Heart left ventricle (tissue), 16 donors: ENCODE measurements around the gene SCPEP1. TPM values are rescaled to one million over a fixed set of nuclear protein-coding genes. Genes with fewer than 3 reads are reported as not detected.

ENCODE experiments used
- ATAC-seq, 4 donors: fragments of 200-7000 bp; cut with Tn5 transposase; one replicate each; pipeline ENCODE4 v1.9.1; 2020 to 2022; ENCODE audit warnings: moderate library complexity in 4 of 4, mild to moderate bottlenecking in 3 of 4, moderate number of reproducible peaks in 1 of 4
- DNase-seq, 5 donors: peaks; one replicate each; pipeline ENCODE4 v3.0.0-alpha.2; 2020
- H3K27ac ChIP-seq, 12 donors: fragments of 200-600 bp; sonication (generic) in 4 of 12; one replicate each; pipeline versions ENCODE4 v1.5.0 to v1.8.0; 2016 to 2022; ENCODE audit warnings: mild to moderate bottlenecking in 2 of 12
- H3K27me3 ChIP-seq, 9 donors: fragments of 200-600 bp; sonication (generic) in 2 of 9; one replicate each; pipeline versions ENCODE4 v1.5.1 to v1.8.0; 2016 to 2022; ENCODE audit warnings: mild to moderate bottlenecking in 3 of 9
- H3K36me3 ChIP-seq, 9 donors: fragments of 200-600 bp; sonication (generic) in 2 of 9; one replicate each; pipeline versions ENCODE4 v1.5.0 to v1.8.0; 2018 to 2022; ENCODE audit warnings: mild to moderate bottlenecking in 2 of 9
- H3K4me1 ChIP-seq, 12 donors: fragments of 200-600 bp; sonication (generic) in 4 of 12; one replicate each; pipeline versions ENCODE4 v1.5.0 to v1.8.0; 2016 to 2022; ENCODE audit warnings: mild to moderate bottlenecking in 3 of 12
- H3K4me3 ChIP-seq, 12 donors: fragments of 200-600 bp; sonication (generic) in 4 of 12; one replicate each; pipeline versions ENCODE4 v1.5.0 to v1.8.0; 2017 to 2022; ENCODE audit warnings: mild to moderate bottlenecking in 9 of 12, moderate library complexity in 4 of 12
- H3K9me3 ChIP-seq, 12 donors: fragments of 200-600 bp; sonication (generic) in 4 of 12; one replicate each; pipeline versions ENCODE4 v1.5.0 to v1.8.0; 2016 to 2022; ENCODE audit warnings: mild to moderate bottlenecking in 1 of 12
- CTCF ChIP-seq, 12 donors: fragments of 200-600 bp; sonication (generic) in 4 of 12; IDR thresholded peaks; one replicate each; pipeline versions ENCODE4 v1.5.0 to v1.8.0; 2018 to 2022; ENCODE audit warnings: antibody characterized with exemption in 12 of 12, mild to moderate bottlenecking in 5 of 12
- POLR2A ChIP-seq, 2 donors: fragments of 450-650 bp; IDR thresholded peaks; one replicate each; pipeline ENCODE4 v1.6.1; 2017; ENCODE audit warnings: antibody characterized with exemption in 2 of 2, mild to moderate bottlenecking in 2 of 2, moderate library complexity in 2 of 2
- WGBS, 4 donors: extraction: QIAGEN DNeasy Blood & Tissue Kit in 2 of 4; methylation state at CpG; one replicate each; pipeline versions ENCODE4 v1.1.5 to v1.1.7; 2013 to 2018; 5-methylcytosine and 5-hydroxymethylcytosine counted together
- intact Hi-C, 10 donors: fragments of 100-400 bp; cut with DNase I; formaldehyde crosslinking; loops; one replicate each; pipeline versions ENCODE4 v1.11.1 to v1.14.2; 2022
- polyA plus RNA-seq, 2 donors: library from polyadenylated mRNA; stranded (reverse); fragments of 200-250 nt; gene quantifications; one replicate each; pipeline ENCODE4 v1.2.3, GENCODE V29; 2013
- total RNA-seq, 9 donors: library from RNA; depleted of rRNA in 2 of 9; stranded (reverse); fragments of >200 nt in 2 of 9; fragmentation: NEBNext Ultra II Directional in 3 of 9; extraction: Animal tissue kit (Norgen Biotek cat#: 25700) in 3 of 9; gene quantifications; one replicate each; pipeline versions ENCODE4 v1.1.0 to v1.2.4, GENCODE V29; 2016 to 2023
- donor health status: ischemic (EF 13 %, LVEDD 7.1; RV severe dilation, severe dysfunction).
- donor health status: healthy with polysubstance abuse.
- donor health status: DM: no; HTN: yes; CAD: no.
- donor health status: DM: no; HTN: no; CAD: no.
- donor health status: ischemic (EF 25% LVEDD 6.9; RV normal size, moderate dysfunction).
- donor health status: ischemic (EF 25% LVEDD 5.7; RV mildly dilated, moderate dysfunction).
- donor health status: healthy.
- donor health status: DM: yes; HTN: yes; CAD: no.
- donor health status: ischemic (EF 35%, LVEDD 5.7; RV mildly dilated, moderate dysfunction).
- donor health status: nonischemic (EF 11% LVEDD 7.7; RV severe dilation, severe dysfunction).
- donor health status: DM: yes; HTN: yes; CAD: no.
- donor health status: PGD.
- donor health status: ischemic (EF 29% LVEDD 5.4; RV normal size, mild dysfunction).
- donor health status: nonischemic (EF 23%, LVEDD 6.1; RV moderate dilation, normal function).

Gene SCPEP1
- total and polyA plus RNA-seq, 11 donors: 31.9 to 162 (median 58.0) TPM

- no peak for ATAC-seq
- TF ChIP-seq POLR2A (IDR thresholded peaks at IDR 0.05): no peak
- TF ChIP-seq CTCF (IDR thresholded peaks at IDR 0.05): no peak
- no peak overlapping the region for H3K27ac ChIP-seq
- intact Hi-C loops: loop anchor here in 2 of 10 donors (10.0 kb wide), 2 partner anchors 56 to 336 kb away; partner anchors contain the start of gene NOG (in 1 of the 2)
- no peaks in the 10 kb centered on the region for H3K4me1 ChIP-seq
- no peaks in the 10 kb centered on the region for H3K27me3 ChIP-seq
- H3K9me3 ChIP-seq: peaks cover 0 to 26% (median 2%) of the 10 kb centered on the region in 12 donors
- H3K4me3 ChIP-seq: no peak overlapping the region
- 93 to 97% (median 94%) methylated on average over 2 of the region's 2 CpGs for WGBS, 4 donors
- H3K36me3 ChIP-seq: peaks cover 0 to 23% (median 20%) of the 10 kb centered on the region in 9 donors
- DNase-seq: no peak
Observed at GRCh38 chr17:56930739-56931337, 47.1 kb upstream of the SCPEP1 start.

- peaks cover 0 to 17% (median 0%) of the 10 kb centered on the region in 12 donors for H3K4me1 ChIP-seq
- TF ChIP-seq POLR2A (IDR thresholded peaks at IDR 0.05) (no peak), CTCF (IDR thresholded peaks at IDR 0.05) (no peak)
- no peak overlapping the region for H3K27ac ChIP-seq
- intact Hi-C loops: loop anchor here in 2 of 10 donors (10.0 kb wide), 2 partner anchors 58 to 338 kb away; partner anchors contain the start of gene NOG (in 1 of the 2)
- no peaks in the 10 kb centered on the region for H3K27me3 ChIP-seq
- H3K9me3 ChIP-seq: peaks cover 0 to 26% (median 2%) of the 10 kb centered on the region in 12 donors
- H3K36me3 ChIP-seq: peaks cover 0 to 47% (median 38%) of the 10 kb centered on the region in 9 donors
- no peak for DNase-seq
- ATAC-seq: no peak
- no peak overlapping the region for H3K4me3 ChIP-seq
- 94 to 97% (median 96%) methylated on average over 8 of the region's 8 CpGs for WGBS, 4 donors
Observed at GRCh38 chr17:56933151-56933745, 44.7 kb upstream of the SCPEP1 start.

GRCh38 chr17:56933868-56934267 lies 44.1 kb upstream of the SCPEP1 start:
- DNase-seq (no peak), ATAC-seq (no peak)
- peaks cover 0 to 20% (median 0%) of the 10 kb centered on the region in 12 donors for H3K4me1 ChIP-seq
- intact Hi-C loops: loop anchor here in 2 of 10 donors (10.0 kb wide), 2 partner anchors 59 to 339 kb away; partner anchors contain the start of gene NOG (in 1 of the 2)
- TF ChIP-seq POLR2A (IDR thresholded peaks at IDR 0.05): no peak
- no peak for TF ChIP-seq CTCF (IDR thresholded peaks at IDR 0.05)
- peaks cover 0 to 24% (median 2%) of the 10 kb centered on the region in 12 donors for H3K9me3 ChIP-seq
- no peaks in the 10 kb centered on the region for H3K27me3 ChIP-seq
- no peak overlapping the region for H3K27ac ChIP-seq
- H3K4me3 ChIP-seq: no peak overlapping the region
- peaks cover 0 to 53% (median 44%) of the 10 kb centered on the region in 9 donors for H3K36me3 ChIP-seq
- WGBS, 4 donors: 90 to 97% (median 94%) methylated on average over 1 of the region's 1 CpG

GRCh38 chr17:56934280-56934679 lies 43.7 kb upstream of the SCPEP1 start:
- Histone ChIP-seq H3K4me1 (peaks cover 0 to 20% (median 0%) of the 10 kb centered on the region in 12 donors), H3K27ac (no peak overlapping the region), H3K9me3 (peaks cover 0 to 20% (median 2%) of the 10 kb centered on the region in 12 donors), H3K4me3 (no peak overlapping the region), H3K36me3 (peaks cover 0 to 57% (median 48%) of the 10 kb centered on the region in 9 donors), H3K27me3 (no peaks in the 10 kb centered on the region)
- 89 to 96% (median 95%) methylated on average over 4 of the region's 4 CpGs for WGBS, 4 donors
- intact Hi-C loops: loop anchor here in 2 of 10 donors (10.0 kb wide), 2 partner anchors 59 to 339 kb away; partner anchors contain the start of gene NOG (in 1 of the 2)
- DNase-seq: no peak
- TF ChIP-seq POLR2A (IDR thresholded peaks at IDR 0.05) (no peak), CTCF (IDR thresholded peaks at IDR 0.05) (no peak)
- ATAC-seq: no peak
